ENCODE data around the gene MT1E.

- TF ChIP-seq CTCF (IDR thresholded peaks at IDR 0.05) (no peak), POLR2A (IDR thresholded peaks at IDR 0.05) (no peak)
Measured at GRCh38 chr16:56614549-56614991, 11.0 kb upstream of the MT1E start.
